Left forelimb (tissue), 1 donor: ENCODE measurements around the gene COA8.

Experiments
- DNase-seq: peaks from one replicate; pipeline ENCODE4 v3.0.0-alpha.2; 2018; ENCODE audit warnings: low spot score

Gene COA8

DNA sequence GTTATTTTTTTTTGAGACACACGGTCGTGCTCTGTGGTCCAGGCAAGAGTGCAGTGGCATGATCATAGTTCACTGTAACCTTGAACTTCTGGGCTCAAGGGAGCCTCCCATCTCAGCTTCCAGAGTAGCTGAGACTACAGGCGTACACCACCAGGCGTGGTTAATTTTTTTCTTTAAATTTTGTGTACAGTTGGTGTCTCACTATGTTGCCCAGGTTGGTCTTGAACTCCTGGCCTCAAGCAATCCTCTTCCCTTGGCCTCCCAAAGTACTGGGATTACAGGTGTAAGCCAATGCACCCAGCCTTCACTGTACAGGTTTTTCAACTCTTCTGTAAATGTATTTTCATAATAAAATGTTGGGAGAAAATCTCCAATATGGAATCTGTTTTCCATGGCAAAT, 60.5 kb downstream of the COA8 start:
- DNase-seq: no peak

DNA sequence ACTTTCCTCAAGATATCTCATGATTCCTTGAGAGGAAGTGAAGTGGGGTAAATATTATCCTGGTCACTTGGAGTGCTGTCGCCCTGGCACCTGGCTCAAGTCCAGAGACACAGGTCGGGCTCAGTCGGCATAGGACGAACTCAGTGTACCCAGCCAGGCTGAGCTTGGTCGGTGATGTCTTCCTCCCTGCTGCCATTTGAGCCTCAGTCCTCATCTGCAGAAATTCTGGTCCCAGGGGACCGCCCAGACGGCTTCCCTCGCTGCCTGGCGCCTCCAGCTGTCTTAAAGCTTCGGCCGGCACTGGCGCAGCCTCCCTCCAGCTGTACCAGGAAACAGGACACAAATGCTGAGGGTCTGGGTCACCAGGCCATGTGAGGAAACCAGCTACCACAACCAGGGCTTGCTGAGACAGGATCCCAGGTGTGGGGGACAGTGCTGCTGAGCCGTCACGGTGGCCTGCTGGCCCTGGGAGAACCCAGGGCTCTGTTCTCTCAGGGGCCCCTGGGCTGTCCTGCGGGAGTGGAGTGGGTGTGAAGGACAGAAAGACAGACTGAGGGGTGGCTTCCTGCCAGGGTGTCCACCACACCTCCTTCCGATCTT, 61.2 kb downstream of the COA8 start:
- no peak for DNase-seq

DNA sequence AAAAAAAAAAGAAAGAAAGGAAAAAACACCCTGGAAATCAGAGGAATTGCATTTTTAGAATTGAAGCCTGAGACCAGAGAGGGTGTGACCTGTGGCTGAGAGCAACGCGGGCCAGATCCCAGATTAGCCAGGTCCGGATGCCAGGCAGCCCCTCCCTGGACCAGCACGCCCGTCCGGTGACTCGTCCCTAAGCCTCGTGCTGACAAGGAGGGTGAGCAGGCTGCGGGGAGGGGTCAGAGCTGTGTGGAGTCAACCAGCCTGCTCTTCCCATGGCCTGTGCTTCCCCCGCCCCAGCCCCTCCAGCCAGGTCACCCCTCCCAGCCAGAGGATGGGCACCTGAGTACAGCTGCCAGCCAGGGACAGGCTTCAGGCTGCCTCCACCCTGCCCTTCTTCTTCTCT, 62.1 kb downstream of the COA8 start:
- DNase-seq: no peak

DNA sequence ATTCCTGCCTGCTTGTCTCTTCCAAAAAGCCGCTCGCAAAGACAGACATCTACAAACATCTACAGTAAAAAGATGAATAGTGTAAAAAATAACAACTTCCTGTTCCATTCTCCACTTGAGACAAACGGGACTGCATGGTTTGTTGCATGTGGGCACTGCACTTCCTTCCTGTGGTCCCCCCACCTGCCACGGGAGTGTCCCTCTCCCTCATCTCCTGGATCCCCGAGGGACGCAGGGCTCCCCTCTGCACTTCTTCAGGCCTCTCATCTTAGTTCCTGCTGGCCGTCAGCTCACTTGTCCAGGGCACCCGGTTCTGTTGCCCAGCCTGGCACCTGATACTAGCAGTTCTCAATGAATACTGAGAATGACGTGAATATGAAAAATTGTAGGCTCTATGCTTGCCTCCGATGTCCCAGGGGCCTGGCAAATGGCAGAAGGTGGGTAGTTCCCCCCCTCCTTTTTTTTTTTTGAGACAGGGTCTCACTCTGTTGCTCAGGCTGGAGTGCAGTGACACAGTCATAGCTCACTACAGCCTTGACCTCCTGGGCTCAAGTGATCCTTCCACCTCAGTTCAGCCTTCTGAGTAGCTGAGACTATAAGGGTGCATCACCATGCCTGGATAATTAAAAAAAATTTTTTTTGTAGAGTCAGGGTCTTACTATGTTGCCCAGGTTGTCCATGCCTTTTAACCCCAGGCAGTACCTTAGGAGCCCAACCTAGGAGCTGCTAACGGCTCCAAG, 62.8 kb downstream of the COA8 start:
- DNase-seq: no peak

DNA sequence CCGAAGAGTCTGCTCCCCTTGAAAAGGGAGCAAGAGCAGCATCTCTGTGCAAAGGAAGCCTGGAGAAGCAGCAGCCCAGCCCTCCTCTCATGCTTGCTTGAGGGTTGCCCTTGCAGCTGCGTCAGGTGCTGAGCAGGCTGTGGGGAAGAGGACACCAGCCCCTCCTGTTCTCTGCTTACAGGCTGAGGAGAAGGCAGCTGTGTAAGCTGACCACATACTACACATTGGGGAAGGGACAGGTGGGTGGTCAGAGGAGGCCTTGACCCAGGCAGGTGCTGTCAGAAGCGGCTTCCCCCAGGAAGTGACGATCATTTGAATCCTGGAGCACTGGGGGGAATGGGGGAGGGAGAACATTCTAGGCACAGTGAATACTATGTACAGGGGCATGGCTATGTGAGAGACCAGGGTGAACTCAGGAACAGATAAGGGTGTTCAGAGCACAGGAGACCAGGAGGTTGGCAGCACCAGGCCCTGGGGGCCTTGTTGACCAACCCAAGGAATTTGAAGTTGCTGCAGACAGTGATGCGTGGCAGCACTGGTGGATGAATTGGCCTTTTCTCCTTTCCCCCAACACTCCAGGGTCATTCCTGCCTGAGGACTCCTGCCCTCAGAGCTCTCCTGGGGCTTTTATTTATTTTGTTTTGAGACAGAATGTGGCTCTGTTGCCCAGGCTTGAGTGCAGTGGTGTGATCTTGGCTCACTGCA, 63.5 kb downstream of the COA8 start:
- DNase-seq: no peak

DNA sequence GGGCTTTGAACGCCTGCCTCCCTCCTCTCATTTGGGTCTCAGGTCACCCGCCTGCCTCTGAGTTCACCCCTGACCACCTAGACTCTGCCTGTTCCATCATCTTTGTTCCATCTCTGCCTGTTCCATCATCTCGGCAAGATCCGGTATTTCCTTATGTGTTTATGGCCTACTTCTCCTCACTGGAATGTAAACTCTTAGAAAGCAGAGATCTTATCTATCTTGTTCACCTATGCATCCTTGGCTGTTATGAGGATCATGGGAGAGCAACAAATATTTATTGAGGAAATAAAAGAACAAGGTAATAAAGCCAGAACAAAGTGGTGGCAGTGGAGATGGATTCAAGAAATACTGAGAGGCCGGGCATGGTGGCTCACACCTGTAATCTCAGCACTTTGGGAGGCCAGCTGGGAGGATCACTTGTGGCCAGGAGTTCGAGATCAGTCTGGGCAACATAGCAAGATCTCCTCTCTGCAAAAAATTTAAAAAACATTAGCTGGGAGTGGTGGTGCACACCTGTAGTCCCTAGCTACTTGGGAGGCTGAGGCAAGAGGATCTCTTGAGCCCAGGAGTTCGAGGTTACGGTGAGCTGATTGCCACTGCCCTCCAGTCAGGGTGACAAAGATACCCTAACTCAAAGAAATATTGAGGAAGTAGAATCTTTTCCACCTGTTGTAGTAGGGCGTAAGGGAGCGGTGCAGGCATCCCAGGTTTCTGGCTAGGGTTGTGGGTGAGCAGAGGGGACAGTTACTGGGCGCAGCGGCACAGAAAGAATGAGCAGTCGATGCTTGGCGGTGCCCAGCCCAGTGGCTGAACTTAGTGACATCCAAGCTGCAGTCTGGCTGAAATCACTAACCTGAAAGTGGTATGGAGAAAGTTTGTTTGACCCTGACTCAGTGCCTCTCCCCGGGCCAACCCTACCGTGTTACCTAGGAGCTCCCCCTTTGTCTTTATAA, 64.6 kb downstream of the COA8 start:
- DNase-seq: no peak

DNA sequence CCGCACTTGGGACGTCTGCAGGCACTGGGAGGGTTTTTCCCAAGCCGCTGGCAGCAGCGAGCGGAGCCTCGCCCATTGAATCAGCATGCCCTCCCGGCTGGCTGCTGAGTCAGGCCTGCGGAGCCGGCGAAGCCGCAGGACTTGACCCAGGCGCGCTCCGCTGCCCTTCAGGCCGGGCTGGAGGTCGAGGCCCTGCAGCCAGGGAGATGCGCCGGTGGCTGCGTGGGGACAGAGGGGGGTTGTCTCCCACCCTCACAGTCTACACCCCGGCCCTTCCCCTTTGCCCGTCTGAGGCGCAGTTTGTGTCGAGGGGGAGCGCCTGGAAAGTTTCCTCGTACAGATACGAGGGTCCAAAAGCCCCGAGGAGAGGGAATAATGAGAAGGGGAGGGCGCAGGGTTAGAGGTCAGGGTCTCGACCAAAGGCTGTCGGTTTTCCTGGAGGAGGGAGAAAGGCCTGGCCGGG, 65.5 kb downstream of the COA8 start:
- peak; percentile 78 for DNase-seq

DNA sequence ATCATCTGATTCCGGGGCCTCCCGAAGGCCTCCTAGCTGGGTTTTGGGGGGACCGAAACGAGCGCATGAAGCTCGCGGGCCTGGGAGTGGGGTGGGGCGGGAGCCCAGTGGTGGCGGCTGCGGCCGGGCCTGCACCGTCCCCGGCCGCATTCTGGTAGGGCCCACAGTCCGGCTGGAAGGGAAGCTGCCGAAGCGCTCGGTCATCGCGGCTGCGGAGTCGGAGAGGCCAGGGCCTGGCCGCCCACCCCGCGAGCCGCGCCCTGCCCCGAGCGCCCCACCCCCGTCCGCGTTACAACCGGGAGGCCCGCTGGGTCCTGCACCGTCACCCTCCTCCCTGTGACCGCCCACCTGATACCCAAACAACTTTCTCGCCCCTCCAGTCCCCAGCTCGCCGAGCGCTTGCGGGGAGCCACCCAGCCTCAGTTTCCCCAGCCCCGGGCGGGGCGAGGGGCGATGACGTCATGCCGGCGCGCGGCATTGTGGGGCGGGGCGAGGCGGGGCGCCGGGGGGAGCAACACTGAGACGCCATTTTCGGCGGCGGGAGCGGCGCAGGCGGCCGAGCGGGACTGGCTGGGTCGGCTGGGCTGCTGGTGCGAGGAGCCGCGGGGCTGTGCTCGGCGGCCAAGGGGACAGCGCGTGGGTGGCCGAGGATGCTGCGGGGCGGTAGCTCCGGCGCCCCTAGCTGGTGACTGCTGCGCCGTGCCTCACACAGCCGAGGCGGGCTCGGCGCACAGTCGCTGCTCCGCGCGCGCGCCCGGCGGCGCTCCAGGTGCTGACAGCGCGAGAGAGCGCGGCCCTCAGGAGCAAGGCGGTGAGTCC, 66.1 kb downstream of the COA8 start, which contains the start of gene KLC1:
Gene KLC1 (plus strand): TSS at position 528 of the 819 bp plus-strand sequence. CDS start 25,354 bp downstream, outside the sequence.
- DNase-seq: peak; percentile 92

DNA sequence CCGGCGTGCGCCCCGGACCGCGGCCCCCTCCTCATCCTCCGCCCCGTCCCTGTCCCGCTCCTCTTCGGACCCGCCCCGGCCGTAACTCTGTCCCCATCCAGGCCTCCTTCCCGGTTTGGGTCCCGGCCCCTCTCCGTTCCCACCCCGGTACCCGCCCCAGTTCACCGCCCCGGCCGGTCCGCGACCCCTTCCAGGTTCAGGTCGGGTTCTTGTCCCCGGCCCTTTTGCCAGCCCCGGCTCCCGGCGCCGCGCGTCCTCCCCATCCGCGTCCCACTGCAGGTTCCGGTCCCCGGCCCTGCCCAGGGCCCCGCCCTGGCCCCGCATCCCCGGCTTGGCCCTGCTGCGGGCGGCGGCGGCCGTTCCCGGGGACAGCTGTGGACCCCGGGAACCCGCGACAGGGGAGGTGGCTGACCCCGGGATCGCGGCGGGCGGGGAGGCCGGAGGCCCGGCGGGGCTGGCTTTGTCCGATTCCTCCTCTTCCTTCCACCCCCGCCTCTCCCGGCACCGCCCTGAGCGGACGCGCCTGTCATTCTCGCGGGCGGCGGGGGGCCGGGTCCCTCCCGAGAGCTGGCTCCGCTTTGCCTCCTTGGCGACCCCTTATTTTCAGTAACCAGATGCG, 66.9 kb downstream of the COA8 start:
- DNase-seq: peak; percentile 75

DNA sequence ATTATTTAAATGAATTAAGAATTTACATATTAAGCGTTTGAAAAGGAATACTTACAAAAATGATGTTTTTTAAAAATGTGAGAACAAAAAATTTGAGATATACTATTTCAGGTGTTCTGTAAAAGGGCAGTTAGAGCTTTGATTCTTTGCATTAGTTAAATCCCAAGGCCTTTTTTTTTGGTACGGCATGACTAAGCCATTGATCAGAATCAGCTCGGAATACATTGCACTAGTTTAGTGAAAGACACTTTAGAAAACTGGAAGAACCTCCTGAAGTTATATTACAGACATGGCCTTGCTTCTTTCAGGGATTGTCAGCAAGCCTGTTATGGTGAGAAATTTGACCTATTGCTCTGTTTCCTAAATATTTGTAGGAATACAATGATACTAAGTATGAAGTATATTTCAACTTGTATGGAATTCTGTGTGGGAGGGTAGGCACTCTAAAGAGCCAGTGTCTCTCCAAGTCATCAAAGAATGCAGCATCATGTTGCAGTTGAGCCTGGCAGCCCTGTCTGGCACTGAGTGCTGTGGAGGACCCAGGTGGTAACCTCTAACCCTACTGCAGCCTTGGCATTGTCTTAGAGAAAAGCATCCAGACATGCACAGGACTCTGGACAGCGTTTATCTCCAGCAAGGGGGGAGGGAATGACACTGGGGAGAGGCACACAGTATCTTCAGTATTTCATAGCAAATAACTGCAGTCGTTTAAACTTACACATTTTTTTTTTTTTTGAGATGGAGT, 67.8 kb downstream of the COA8 start:
- DNase-seq: no peak

DNA sequence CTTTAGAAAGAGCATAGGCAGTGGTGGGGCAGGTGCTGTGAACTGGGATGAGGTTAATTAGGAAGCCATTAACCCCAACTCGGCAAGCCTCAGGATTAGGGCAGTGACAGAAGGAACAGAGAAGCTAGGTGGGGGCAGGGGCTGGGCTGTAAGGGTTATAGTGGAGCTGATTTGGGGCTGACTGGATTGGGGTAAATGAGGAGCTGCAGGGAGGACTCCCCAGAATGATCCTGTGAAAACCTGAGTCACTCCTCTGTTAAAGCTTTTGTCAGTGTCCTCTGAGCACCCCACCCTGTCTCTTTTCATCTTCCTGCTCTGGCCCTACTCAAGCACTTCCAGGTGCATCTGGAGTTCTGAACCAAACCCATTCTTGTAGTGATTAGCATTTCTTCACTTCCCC, 70.6 kb downstream of the COA8 start:
- DNase-seq: no peak

DNA sequence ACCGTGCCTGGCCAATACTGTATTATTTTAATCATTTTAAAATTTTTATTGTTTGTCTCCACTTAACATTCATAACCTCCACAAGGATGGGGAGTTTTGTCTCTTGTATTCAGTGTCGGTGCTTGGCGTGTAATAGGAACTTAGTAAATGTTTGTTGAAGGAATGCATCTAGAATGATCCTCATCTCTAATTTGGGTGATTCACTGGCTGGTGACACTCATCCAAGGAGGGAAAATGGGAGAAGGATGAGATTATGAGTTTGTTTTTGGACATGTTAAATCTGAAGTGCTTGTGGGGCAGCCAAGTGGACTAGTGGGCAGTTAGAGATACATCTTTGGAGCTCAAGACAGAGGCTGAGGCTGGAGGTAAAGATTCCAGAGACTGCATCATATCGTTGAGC, 71.4 kb downstream of the COA8 start:
- DNase-seq: no peak

DNA sequence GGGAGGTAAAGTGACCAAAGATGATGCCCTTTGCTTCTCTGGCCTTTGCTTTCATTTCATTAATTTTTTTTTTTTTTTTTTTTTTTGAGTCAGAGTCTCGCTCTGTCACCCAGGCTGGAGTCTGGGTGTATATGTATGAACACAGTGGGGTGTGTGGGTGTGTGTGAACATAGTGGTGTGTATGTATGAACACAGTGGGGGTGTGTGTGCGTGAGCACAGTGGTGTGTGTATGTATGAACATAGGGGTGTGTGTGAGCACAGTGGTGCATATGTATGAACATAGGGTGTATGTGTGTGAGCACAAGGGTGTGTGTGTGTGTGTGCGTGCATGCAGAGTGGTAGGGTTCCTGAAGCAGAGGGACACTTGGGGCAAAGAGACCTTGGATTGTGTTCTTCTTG, 75.8 kb downstream of the COA8 start:
- DNase-seq: no peak
